Fibroblast of skin of abdomen (primary cell): ENCODE measurements around the gene ACTR1A.
"Not testable (repeated sequence)": the region's sequence is repeated elsewhere in the genome, so short reads cannot be mapped to it uniquely, and the experiment has no call there.

ENCODE experiments used
- DNase-seq: peaks from one replicate; pipeline ENCODE4 v3.0.0-alpha.2; 2013

ACTR1A gene

DNA sequence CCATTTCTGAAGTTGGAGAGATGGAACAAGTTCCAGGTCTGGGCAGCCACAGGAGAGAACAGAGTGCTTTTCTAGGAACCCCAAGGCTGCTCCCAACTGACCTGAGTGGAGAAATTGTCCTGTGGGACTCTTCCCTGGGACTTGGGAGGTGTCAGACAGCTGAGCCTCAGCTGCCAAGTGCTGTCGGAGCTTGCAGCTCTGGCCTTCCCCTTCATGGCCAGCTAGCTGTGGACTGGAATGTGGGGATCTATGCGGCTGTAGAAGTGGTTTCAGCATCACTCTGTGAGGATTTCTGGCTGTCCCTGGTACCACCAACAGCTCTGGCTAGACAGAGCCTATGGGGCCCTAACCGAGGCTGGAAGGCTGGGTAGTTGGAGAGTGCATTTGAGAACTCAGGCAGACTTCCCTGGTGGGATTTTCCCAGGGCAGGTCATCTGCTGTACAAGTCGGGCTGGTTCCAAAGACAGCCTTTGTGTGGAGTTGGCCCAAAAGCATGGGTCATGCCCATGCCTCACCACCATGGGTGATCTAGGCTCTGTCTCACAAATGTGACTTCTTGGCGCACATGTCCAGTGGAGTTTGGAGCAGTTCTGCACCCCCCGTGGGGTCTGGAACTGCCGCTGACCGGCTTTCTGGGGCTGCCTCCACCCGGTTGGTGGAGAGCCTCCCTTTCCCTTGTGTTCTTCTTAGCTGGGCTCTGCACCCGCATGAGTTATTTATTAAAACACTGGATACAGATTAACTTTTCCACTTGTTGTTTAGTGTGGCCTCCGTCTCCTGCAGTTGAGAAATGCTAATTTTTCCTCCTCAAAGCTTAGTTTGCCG lies 12.2 kb upstream of the ACTR1A start:
- DNase-seq = no peak

DNA sequence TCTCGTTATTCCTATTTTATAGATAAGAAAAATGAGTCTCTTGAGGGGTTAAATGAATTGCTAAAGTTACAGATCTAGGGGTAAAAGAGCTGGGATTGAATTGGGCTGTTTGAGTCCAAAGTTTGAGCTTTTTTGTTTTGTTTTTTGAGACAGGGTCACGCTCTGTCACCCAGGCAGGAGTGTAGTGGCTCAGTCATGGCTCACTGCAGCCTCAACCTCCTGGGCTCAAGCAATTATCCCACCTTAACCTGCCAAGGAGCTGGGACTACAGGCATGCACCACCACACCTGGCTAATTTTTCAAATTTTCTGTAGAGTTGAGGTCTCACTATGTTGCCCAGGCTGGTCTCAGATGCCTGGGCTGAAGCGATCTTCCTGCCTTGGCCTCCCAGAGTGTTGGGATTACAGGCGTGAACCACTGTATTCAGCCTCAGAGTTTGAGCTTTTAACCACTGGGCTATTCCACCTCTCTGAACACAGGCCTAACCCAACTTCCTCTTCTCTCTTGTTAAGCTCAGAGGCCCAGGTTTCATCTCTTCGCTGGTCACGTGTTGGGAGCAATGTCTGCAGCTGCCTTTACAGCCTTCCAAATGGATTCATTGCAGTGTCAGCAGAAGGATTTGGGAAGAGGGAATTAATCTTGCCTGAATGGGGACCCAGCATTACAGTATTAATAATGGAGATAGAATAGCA lies 9.2 kb upstream of the ACTR1A start:
- no peak for DNase-seq

DNA sequence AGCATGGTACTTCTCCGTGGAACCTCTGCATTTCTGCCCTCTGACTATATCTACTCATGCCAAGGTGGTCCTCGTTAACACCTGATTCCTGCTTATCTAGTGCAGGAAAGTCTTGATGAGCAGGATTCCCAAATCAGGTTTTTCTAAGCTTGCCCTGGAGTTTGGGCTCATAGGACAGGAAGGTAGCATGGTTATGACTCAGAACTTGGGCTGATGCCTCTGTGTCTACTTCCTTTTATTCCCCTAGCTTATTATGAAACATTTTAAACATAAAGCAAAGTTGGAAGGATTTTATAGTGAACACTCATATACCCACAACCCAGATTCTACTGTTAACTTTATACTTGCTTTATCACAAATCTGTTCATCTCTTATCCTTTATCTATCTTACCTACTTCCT lies 6.9 kb upstream of the ACTR1A start:
- peak; percentile 51 for DNase-seq

DNA sequence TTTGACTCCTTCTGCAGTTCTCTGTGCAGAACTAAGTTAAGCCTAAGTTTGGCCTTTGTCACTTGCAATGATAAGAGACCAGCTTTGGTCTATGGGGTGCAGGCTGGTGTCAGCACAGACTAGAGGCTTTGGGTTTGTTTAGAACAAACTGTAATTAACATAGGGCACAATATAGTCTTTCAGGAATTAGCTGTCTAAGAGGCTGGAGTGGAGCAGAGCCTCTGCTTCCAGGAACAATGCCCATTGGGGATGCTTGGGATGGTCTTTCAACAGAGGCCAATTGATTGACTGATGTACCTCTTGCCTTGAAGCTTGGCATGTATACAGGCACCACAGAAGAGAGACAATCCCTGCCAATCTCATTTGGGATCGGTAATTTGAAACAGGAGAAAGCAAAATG lies 6.0 kb upstream of the ACTR1A start:
- DNase-seq = no peak

DNA sequence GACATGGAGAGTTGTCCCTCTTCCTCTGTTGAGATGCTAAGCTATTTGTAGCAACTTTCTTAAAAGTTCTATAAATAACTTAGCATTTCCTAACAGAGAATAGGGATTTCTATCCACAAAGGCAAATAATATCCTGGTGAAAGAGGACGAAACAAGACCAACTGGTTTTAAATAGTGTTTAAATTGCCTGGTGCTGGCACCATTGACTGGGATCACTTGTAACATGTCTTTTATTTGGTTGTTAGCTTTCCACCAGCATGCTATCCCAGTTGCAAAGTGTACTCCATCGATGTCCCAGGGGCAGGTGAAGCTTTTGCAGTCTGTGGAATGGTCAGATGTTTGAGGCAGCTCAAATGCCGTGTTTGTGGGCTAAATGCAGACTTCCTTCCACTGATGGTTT lies 5.0 kb upstream of the ACTR1A start:
- no peak for DNase-seq

DNA sequence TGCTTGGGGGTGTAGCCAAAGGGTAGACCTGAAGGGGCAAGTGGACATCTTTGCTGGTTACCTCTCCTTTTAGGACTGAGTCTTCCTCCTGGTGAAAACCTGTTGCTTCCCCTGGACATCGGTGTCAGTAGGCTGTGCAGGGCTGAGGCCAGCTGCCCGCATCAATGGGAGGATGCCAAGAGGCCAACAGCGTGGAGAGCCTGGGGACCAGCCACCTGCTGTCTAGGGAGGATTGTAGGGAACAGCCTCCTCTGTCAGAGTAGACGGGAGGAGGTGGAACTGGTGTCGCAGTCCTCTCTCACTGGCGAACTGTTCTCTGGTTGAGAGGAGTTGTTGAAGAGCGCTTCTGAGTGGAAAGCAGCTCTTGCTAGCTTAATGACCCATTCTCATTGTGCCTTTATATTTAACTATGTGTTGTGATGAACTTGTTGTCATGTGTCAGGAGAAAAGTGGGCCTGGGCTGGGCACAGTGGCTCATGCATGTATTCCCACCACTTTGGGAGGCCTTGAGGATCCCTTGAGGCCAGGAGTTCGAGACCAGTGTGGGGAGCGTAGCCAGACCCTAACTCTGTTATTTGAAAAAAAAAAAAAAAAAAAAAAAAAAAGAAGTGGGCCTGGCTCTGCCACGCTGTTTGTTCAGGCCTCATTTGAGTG lies 3.1 kb upstream of the ACTR1A start:
- no peak for DNase-seq

DNA sequence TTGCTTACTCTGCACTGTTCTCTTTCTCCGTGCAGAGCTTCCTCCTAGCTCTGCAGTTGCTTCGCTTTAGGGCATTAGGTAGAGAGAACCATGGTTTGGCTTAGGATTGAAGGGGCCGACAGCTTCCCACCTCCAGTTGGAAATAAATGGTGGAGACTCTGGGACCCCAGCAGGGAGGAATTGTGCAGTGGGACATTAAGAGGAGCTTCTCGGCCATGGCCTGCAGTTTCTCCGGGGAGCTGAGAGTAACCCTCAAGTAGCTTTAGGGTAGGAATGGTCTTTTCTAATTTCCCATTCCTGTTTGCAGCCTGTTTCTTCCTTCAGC lies 2.4 kb upstream of the ACTR1A start:
- no peak for DNase-seq

DNA sequence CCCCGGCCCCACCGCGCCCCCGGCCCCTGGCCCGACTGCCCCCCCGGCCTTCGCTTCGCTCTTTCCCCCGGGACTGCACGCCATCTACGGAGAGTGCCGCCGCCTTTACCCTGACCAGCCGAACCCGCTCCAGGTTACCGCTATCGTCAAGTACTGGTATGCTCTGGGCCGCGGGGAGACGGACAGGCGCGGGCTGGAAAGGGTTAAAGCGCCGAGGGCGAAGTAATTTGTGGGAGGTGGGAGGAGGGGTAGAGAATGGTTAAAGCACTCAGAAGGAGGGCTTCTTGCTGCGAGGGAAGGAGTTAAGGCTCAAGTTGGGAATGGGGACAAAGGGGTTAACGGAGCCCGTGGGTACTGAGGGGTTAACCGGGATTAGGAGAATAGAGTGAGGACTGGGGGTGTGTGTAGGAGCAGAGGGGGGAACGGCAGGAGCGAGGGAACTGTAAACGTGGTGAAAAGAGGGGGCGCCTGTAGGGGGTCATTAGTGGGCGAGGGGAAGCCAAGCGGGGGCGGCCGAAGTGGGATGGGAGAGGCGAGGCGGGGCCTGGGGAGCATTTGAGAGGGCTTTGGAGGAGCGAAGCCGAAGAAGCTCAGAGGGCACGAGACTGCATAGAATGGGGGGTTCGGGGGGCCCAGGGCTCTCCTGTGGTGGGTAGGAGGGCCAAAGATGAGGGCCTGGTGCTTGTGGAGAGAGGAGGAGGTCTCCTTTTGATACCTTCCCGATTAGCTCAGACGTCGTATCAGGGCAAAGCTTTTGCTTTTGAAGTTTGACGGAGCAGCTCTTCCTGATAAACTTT lies 1.9 kb upstream of the ACTR1A start:
- peak; percentile 15 for DNase-seq

DNA sequence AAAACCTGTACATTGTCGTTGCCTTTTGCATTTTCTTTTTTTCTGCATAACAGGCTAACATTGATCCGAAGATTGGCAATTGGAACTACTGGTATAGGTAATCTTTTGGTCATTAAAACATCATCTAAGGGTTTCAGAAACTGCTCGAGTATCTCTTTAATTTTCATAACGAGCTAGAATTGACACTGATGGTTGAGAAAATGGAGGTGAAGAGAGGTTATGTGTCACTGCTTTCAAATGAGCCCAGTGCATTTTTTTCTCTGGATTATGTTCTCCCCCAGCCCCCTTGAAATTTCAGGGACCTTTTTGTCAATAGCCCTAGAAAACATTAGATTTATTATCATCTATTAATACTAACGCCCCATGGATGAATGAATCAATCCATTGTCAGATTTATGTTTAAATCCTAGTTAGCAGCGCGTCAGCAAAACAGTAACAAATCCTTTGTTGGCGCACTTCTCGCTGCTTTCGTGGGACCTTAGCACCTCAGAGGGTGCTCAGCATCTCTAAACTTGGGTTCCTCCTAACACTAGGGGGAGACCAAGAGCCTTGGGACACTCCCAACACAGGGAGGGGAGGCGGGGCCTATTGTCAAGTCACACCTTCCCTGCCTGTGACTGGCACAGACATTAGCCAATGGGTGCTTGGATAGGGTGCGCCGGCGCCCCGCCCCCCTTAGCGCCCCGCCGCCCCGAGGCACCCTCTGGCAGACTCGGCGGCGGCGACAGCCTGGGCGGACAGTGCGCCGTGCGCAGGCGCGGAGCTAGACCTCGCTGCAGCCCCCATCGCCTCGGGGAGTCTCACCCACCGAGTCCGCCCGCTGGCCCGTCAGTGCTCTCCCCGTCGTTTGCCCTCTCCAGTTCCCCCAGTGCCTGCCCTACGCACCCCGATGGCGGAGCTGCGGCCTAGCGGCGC lies 1.0 kb upstream of the ACTR1A start, which contains the start of gene SUFU:
Gene SUFU, plus strand, starts transcription at position 709 of the 915 bp plus-strand sequence. Its CDS starts 181 bp downstream, at position 890.
- peak; percentile 98 for DNase-seq

DNA sequence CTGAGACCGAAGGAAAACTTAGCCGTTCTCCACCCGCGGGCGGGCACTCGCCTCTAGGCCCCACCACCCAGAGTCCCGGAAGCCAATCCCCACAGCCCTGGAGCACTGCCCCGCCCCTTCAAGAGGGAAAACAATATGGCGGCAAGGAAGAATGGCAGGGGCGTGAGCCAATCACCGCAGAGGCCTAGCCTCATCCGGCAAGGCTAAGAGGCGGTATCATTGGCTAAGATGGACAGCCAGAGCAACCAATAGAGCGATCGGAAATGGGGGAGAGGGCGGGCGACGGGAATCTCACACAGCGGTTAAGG lies 529 bp downstream of the ACTR1A start:
- DNase-seq = peak; percentile 100

DNA sequence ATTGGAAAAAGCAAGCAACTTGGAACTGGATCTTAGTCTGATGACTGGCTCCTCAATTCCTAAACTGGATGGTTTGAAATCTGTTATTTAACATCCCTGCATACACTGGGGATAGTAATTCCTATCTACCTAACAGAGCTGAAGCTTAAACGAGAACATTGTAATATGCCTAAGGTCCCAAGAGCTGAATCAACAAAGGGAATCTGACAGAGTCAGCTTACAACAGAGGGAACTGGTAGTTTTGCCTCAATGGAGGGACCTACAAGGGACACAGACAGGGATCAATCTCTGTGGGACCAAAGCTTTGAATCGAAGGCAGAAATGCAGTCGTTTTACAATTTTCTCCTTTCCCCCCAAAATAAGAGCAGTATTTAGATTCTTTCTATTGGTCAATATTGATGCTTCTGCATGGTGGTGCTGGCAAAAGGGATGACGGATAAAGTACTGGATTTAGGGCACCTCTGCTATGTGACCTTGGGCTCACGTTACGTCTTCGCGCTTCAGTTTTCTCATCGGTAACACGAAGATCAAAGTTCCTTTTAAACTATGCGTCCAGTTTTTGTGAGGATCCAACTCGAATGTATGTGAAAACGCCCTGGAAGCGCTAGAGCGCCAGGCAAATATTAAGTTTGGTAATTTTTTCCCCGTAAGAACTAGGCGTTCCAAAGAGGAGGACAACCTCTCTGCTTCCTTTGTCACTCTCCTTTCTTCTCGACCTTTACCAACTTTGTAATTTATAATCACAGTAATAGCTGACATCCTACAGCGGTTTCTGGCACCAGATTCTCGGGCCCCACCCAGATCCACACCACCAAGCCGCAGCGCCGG lies 1.1 kb downstream of the ACTR1A start:
- DNase-seq = no peak

DNA sequence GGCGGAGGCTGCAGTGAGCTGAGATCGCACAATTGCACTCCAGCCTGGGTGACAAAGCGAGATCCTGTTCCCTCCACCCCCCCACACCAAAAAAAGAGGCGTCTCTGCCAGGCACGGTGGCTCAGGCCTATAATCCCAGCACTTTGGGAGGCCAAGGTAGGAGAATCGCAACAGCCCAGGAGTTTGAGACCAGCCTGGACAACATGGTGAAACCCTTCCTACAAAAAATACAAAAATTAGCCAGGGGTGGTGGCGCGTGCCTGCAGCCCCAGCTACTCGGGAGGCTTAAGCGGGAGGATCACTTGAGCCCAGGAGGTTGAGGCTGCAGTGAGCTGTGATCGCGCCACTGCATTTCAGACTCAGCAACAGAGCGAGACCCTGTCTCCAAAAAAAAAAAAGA lies 1.8 kb downstream of the ACTR1A start:
- not testable (repeated sequence) for DNase-seq

DNA sequence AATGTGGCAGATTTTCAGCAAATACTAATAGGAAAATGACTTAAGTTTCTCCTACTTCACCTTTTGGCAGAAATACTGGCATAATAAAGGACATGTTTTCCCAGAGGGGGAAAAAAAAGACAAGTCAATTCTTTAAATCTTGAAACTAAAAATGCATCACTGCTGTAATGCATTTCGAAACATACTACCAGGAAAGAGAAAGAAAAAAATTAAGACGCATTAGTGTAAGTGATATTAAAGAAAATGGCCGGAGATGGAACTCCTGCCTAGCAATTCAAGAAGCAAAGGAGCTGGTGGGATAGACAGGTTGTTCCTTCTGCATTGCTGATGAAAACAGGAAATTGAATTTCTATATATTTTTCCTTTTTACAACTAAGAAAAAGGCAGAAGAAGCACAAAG lies 3.2 kb downstream of the ACTR1A start:
- DNase-seq = no peak

DNA sequence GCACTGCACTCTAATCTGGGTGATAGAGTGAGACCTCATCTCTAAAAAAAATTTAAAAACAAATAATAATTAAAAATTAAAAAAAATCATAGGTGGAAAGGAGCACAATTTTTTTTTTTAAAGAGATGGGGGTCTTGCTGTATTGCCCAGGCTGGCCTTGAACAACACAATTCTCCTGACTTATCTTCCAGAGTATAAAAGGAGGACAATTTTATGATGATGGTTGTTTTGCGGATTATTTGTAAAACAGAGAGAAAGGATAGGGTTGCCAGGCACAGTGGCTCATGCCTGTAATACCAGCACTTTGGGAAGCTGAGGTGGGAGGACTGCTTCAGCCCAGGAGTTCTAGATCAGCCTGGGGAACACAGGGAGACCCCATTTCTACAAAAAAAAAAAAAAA lies 5.0 kb downstream of the ACTR1A start:
- no peak for DNase-seq

DNA sequence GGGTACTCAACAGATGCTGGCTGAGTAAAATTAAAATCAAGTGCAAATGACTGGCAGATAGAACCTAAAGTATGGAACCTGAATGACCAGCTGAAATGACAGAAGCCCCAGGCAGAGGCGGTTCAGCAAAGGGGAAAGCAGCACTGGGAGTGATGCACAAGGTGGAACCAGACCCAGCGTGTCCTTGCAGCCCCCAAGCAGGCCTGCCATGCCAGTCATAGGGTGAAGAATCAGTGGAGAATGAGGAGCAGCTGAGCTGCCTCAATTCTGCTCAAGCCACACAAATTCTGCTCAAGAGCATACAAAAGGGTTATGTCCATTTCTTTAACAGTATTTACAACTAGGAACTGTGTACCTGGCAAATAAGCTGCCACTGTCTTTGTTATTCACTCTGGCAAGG lies 8.7 kb downstream of the ACTR1A start:
- no peak for DNase-seq

DNA sequence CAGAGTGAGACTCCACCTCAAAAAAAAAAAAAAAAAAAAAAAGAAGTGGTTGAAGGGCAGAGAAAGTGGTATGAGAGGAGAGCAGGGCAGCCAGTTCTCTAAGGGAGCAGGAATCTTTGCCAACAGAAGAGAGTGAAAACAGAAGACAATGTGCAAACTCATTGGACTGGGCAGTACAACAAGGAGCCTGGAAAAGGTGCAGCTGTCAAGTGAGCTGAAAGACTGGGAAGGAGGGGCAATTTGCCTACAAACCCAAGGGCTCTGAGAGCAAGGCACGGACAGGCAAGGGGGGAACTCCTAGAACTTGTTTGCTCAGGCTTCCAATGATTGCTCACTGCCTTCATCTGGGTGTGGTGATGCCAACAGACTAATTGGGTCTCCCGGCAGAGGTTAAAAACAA lies 9.5 kb downstream of the ACTR1A start:
- no peak for DNase-seq

DNA sequence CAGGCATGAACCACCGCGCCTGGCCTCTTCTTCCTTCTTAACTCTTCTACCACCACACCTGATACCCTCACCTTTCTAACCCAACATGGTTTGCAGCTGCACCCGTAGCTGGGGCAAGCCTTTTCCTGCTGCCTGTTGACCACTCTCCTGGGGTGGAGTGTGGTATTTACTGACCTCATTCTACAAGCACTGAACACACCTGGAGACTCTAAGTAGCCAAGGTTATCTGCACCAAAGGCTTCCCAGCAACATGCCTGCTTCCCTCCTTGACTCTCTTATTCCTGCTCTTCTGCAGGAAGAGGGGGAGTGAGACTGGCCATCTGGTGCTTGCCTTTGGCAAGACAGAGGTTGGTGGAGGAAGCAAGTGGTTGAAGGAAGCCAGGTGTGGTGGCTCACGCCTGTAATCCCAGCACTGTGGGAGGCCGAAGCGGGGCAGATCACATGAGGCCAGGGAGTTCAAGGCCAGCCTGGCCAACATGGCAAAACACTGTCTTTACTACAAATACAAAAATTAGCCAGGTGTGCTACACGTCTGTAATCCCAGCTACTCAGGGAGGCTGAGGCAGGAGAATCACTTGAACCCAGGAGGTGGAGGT lies 10.1 kb downstream of the ACTR1A start:
- no peak for DNase-seq

DNA sequence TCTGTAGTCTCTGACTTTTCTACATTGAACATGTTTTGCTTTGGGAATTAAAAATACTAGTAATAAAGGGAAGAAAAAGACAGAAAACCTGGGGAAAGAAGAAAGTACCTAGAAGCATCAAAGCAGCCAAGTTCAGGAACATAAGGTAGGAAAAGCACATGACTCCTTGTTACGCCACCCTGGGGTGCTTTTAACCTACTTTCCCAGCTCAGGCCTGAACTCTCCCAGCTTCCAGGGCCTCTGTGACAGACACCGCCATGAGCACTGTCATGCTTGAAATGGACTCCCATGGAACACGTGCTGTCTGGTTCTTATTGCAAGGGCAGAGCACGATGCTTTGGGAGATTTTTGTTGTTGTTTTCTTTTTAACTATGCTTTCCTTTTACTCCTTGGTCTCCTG lies 11.4 kb downstream of the ACTR1A start:
- DNase-seq = no peak

DNA sequence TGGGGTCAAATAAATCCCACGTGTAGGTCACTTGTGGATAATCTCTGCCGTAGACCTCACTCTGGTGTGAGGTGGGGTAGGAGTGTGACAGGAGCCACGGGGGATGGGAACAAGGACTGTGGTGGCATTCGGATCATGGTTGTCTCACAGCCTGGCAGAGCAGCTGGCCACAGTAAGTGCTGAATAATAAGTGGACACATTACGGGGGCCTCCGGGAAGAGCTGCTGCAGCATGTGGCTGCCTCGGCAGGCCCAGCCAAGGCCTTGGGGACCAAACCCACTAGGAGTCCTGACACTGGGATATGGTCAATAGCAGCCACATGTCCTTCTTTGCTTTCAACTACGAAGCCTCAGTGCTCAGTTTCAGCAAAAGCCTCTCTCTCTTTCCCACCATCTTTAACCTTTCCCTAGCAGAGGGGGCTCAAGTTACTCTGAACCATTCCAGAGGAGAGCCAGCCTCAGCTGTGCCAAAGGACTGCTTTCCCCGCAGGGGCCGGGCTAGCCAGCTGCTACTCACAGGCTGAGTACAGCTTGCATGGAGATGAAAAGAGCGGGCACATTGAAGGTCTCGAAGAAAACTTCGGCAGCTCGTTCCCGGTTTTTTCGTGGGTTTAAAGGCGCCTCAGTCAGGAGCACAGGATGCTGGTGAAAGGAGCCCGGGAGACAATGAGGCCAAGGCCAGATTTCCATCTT lies 17.3 kb downstream of the ACTR1A start:
- DNase-seq = no peak

DNA sequence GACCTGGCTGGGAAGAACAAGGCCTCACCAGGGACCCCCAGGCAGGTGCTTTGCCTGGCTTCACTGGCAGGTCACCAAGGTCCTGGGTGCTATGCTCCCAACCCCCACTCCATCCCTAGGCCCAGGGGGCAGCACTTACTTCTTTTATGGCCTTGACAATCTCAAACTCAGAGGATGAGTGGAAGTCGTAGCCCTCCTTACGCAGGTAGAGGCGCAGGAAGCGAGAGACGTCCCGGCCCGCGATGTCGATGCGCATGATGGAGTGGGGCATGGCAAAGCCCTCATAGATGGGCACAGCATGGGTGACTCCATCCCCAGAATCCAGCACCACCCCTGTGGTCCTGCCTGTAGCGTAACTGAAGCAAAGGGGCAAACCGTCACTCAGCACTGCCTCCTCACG lies 18.5 kb downstream of the ACTR1A start:
- no peak for DNase-seq
